Adipocyte (in vitro differentiated cells): Measurements from ENCODE around the gene LSS.

ENCODE experiments used
- DNase-seq: peaks from one replicate; pipeline ENCODE4 v3.0.0-alpha.2; 2015; ENCODE audit warnings: low read depth
- H3K27me3 ChIP-seq: replicated peaks from 2 replicates; pipeline ENCODE4 v1.7.0; 2013; ENCODE audit warnings: mild to moderate bottlenecking, low read length, moderate library complexity; ENCODE audit not compliant: control insufficient read depth, insufficient read depth
- H3K36me3 ChIP-seq: 2 replicates; pipeline ENCODE4 v1.7.0; 2013; ENCODE audit warnings: low read length, mild to moderate bottlenecking, moderate library complexity; ENCODE audit not compliant: control insufficient read depth, insufficient read depth, severe bottlenecking
- H3K4me1 ChIP-seq: 2 replicates; pipeline ENCODE4 v1.7.0; 2013; ENCODE audit warnings: mild to moderate bottlenecking, low read length, moderate library complexity; ENCODE audit not compliant: control insufficient read depth, insufficient read depth
- H3K4me3 ChIP-seq: 2 replicates; pipeline ENCODE4 v1.7.0; 2013; ENCODE audit warnings: mild to moderate bottlenecking, low read length, moderate library complexity
- H3K9ac ChIP-seq: 2 replicates; pipeline ENCODE4 v1.7.0; 2013; ENCODE audit warnings: mild to moderate bottlenecking, low read length, moderate library complexity
- H3K9me3 ChIP-seq: 2 replicates; pipeline ENCODE4 v1.7.0; 2013; ENCODE audit warnings: mild to moderate bottlenecking, low read length, moderate library complexity; ENCODE audit not compliant: control insufficient read depth

Gene LSS

GRCh38 chr21:46159390-46159789 lies 69.2 kb downstream of the LSS start:
- Histone ChIP-seq H3K4me1 (no peaks in the 10 kb centered on the region), H3K4me3 (no peak overlapping the region), H3K27me3 (no peaks in the 10 kb centered on the region), H3K36me3 (no peaks in the 10 kb centered on the region), H3K9me3 (no peaks in the 10 kb centered on the region), H3K9ac (no peak overlapping the region)
- DNase-seq = no peak

DNA sequence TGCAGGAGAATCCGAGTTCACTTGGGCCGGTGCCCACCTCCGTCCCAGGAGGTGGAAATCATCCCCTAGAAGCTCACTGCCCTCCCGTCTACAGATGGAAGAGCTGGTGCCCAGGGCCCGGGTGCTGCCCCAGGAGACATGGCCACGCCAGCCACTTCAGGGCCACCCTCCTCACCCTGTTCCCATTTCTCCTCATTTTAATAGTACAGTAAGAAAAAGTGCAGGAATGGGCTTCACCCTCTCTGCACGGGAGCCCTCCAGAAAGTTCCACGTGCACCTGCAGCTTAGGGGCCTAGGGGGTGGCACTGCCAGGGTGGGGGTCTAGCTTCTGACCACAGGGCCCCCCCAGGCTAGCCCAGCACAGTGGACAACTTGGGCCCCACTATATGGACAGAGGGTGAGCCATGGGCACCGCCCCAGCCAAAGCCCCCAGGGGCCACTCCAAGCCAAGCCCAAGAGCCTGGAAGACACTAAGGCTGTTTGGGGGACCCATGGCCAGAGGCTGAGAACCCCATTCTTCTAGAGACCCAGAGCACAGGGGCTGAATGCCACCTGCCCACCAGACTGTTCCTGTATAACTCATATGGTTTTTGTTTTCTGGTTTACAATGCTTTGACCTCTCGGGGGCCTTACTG lies 69.8 kb downstream of the LSS start:
- DNase-seq = no peak
- Histone ChIP-seq H3K9ac (no peak overlapping the region), H3K27me3 (no peaks in the 10 kb centered on the region), H3K36me3 (no peaks in the 10 kb centered on the region), H3K4me1 (no peaks in the 10 kb centered on the region), H3K9me3 (no peaks in the 10 kb centered on the region), H3K4me3 (no peak overlapping the region)

GRCh38 chr21:46157987-46158451 lies 70.6 kb downstream of the LSS start:
- Histone ChIP-seq H3K4me3 (no peak overlapping the region), H3K9me3 (no peaks in the 10 kb centered on the region), H3K36me3 (no peaks in the 10 kb centered on the region), H3K27me3 (no peaks in the 10 kb centered on the region), H3K4me1 (peaks cover 5% of the 10 kb centered on the region), H3K9ac (no peak overlapping the region)
- DNase-seq = no peak

GRCh38 chr21:46157396-46157986 lies 71.1 kb downstream of the LSS start:
- Histone ChIP-seq H3K36me3 (no peaks in the 10 kb centered on the region), H3K4me1 (peaks cover 5% of the 10 kb centered on the region), H3K9ac (no peak overlapping the region), H3K27me3 (no peaks in the 10 kb centered on the region), H3K9me3 (no peaks in the 10 kb centered on the region), H3K4me3 (no peak overlapping the region)
- no peak for DNase-seq

DNA sequence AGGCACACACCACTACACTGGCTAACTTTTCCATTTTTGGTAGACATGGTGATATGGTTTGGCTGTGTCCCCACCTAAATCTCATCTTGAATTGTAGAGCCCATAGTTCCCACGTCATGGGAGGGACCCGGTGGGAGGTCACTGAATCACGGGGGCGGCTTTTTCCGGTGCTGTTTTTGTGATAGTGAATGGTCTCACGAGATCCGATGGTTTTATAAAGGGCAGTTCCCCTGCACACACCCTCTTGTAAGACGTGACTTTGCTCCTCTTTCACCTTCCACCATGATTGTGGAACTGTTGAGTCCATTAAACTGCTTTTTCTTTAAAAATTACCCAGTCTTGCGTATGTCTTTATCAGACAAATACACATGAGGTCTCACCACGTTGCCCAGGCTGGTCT lies 71.9 kb downstream of the LSS start:
- no peak overlapping the region for H3K4me3 ChIP-seq
- no peaks in the 10 kb centered on the region for H3K36me3 ChIP-seq
- no peaks in the 10 kb centered on the region for H3K9me3 ChIP-seq
- H3K9ac ChIP-seq = no peak overlapping the region
- no peak for DNase-seq
- no peaks in the 10 kb centered on the region for H3K27me3 ChIP-seq
- H3K4me1 ChIP-seq = peaks cover 5% of the 10 kb centered on the region

DNA sequence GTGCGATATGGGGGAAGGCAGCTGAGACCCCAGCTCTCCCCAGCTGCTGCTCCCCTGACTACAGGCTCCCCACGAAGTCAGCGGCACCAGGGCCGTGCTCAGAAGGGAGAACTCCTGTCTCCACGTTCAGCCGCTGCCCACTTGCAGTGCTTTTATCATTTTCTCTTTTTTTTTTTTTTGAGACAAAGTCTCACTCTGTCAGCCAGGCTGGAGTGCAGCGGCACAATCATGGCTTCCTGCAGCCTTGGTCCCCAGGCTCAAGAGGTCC lies 72.3 kb downstream of the LSS start:
- no peak for DNase-seq
- Histone ChIP-seq H3K36me3 (no peaks in the 10 kb centered on the region), H3K27me3 (no peaks in the 10 kb centered on the region), H3K9ac (no peak overlapping the region), H3K9me3 (no peaks in the 10 kb centered on the region), H3K4me1 (peaks cover 5% of the 10 kb centered on the region), H3K4me3 (no peak overlapping the region)

DNA sequence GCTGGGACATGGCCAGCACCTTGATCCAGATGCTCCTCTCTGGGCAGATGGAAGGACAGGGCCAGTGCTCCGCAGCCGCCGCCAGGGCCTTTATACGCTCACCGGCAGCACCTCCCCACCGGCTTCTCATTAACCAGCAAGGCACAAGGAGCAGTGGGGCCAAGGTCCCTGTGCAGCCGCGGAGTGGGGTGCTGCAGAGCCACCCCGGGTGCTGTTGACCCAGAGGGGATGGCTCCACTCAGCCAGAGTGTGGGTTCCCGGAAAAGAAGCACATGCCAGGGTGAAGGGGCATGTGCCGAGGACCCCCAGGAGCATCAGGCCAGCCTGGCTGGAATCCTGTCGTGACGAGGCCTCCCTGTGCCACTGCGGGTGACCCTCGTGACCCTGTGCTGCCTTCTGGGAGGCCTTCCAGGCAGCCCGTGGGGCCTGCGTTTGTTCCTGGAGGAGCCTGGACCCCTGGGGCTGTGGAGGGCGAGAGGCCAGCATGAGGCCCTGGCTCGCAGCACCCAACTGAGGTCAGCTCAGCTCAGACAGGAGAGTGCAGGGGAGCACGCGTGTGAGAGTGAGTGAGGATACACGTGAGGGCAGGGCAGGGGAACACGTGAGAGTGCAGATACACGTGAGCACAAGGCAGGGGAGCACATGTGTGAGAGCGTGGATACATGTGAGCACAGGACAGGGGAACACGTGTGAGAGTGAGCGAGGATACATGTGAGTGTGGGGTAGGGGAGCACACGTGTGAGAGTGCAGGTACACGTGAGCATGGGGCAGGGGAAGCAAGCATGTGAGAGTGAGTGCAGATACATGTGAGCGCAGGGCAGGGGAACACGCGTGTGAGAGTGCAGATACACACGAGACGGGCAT lies 72.8 kb downstream of the LSS start, which contains the start of gene FTCD:
Gene FTCD, minus strand, starts transcription at position 66 of the 864 bp plus-strand sequence. Its CDS starts 56 bp downstream, at position 10.
- H3K4me1 ChIP-seq = peaks cover 5% of the 10 kb centered on the region
- no peaks in the 10 kb centered on the region for H3K27me3 ChIP-seq
- no peaks in the 10 kb centered on the region for H3K9me3 ChIP-seq
- no peaks in the 10 kb centered on the region for H3K36me3 ChIP-seq
- no peak for DNase-seq
- no peak within 1 kb of the TSS for H3K4me3 ChIP-seq
- H3K9ac ChIP-seq = no peak within 1 kb of the TSS

DNA sequence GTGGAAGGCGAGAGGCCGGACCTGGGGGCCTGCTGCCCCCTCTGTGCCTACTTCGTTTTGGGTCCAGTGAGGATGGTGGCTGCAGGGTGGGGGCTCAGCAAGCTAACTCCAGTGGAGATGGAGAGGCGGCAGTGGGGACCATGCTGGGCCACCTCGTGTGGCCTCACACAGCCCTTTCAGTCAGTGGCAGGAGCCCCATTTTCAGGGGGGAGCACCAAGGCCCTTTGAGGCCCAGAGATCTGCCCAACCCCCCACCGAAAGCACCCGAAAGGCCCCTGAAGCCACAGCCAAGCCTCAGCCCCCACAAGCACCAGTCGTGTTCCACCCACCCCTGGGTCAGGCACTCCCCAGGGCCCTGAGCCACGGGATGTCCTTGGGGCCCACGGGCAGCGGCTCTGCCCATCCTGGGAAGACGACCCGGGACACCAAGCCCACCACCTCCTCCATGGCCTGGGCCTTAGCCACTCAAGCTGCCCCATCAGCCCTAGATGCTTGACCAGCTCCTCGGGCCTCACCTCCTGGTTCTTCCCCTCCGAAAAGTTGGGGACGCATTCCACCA lies 73.5 kb downstream of the LSS start:
- DNase-seq = no peak
- Histone ChIP-seq H3K4me1 (peaks cover 5% of the 10 kb centered on the region), H3K9ac (no peak overlapping the region), H3K4me3 (no peak overlapping the region), H3K9me3 (no peaks in the 10 kb centered on the region), H3K36me3 (no peaks in the 10 kb centered on the region), H3K27me3 (no peaks in the 10 kb centered on the region)

DNA sequence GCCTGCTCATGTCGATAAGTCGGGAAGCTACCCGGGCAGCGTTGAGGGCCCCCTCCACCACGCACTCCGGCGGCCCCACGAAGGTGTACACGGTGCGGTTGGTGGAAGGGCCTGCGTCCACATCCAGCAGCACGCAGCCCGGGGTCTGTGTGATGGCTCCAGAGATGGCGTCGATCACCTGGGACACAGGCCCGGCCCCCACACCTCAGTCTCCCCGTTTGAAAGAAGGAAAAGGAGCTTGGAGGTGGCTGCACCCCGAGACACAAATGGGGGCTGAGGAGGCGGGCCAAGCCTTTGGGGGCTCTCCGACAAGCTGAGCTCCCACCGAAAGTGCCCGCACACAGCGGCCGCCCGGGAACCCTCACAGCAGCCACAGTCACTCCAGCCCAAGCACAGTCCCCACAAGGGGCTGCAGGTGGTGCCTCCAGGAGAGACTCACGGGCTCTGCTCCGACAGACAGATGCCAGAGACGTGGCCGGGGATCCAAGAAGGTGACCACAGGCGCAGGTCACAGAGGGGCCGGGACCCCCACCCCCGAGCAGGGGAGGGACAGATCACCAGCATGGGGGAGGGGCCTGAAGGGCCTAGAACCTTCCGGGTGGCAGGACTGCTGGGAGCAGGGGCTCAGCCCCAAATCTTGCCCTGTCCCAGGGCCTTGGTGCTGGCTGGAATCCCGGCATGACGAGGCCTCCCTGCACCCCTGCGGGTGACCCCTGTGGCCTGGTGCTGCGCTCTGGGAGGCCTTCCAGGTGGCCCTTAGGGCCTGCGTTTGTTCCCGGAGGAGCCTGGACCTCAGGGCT lies 74.2 kb downstream of the LSS start:
- peaks cover 5% of the 10 kb centered on the region for H3K4me1 ChIP-seq

DNA sequence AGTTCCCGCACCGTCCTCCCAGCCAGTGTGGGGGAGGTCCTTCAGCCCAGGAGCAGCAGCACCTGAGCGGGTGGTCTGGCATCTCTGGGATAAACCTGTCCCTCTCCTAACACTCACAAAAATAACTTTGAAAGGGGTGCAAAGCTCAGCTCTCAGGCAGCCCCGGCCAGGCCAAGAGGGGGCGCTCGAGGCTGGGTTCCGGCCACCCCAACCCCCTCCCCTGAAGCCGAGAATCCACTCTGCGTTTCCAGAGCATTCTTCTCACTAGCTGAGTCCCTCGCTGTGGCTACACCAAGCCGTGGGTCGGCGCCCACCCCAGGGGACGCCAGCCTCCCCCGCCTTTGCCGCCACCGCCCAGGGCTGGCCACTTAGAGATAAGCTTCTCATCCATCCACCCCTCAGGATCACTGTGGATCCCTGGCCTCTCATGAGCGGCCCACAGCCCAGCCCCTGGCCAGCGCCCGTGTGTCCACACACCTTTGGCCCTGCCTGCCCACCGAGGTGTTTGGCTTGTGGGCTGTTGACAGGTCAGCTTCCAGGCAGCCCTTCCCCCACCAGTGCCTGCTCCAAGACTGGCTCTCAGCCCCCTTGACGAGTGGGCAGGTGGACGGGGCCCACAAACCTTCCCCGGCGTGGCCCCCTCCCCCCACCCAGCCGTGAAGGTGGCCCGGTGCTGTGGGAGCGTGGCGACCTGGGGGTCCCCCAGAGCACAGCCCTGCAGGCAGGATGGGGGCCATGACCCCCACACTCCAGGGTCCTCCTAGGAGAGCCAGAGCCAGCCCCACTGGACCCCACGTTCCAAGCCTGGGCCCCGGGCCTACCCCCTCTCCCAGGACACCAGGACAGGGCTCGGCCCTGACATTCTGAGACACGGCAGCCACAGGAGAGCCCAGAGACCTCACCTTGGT lies 75.1 kb downstream of the LSS start:
- no peaks in the 10 kb centered on the region for H3K9me3 ChIP-seq
- peak overlapping the region; percentile 66 for H3K4me3 ChIP-seq
- peak; percentile 62 for DNase-seq

More for the DNA sequence above, 74.2 kb downstream of the LSS start:
- H3K27me3 ChIP-seq = no peaks in the 10 kb centered on the region
- H3K9ac ChIP-seq = no peak overlapping the region
- H3K4me3 ChIP-seq = no peak overlapping the region
- no peaks in the 10 kb centered on the region for H3K36me3 ChIP-seq
- H3K9me3 ChIP-seq = no peaks in the 10 kb centered on the region
- DNase-seq = no peak

More for the DNA sequence above, 75.1 kb downstream of the LSS start:
- Histone ChIP-seq H3K27me3 (no peaks in the 10 kb centered on the region), H3K36me3 (no peaks in the 10 kb centered on the region), H3K4me1 (peaks cover 5% of the 10 kb centered on the region), H3K9ac (peak overlapping the region; percentile 79)
